K562 (cell line): ENCODE measurements around the gene TMEM138. TPM values are rescaled to one million over a fixed set of nuclear protein-coding genes. Genes with fewer than 3 reads are reported as not detected.

Experiments used
- ATAC-seq: fragments of 200-7000 bp; cut with Tn5 transposase; 3 replicates; pipeline ENCODE4 v1.9.1; 2020; ENCODE audit warnings: moderate library complexity
- BruUV-seq: library from RNA; stranded (reverse); fragments of 400-500 nt; replicated peaks from 2 replicates; lab custom pipeline; 2021; lab: Mats Ljungman, UMichigan
- CTCF ChIA-PET: fragments of 300-600 bp; formaldehyde crosslinking; extraction: SDS; loops from one replicate; lab custom pipeline; 2021; ENCODE audit warnings: low intra/inter-chr PET ratio; lab: Yijun Ruan, JAX
- POLR2A ChIA-PET: fragments of 300-600, 350-650 bp; sonication (Branson Sonifier 250); formaldehyde crosslinking; extraction: SDS; loops from one replicate; lab custom pipeline; 2021; ENCODE audit warnings: antibody characterized with exemption, inconsistent platforms; lab: Yijun Ruan, JAX
- DNase-seq, 4 experiments: peaks; one replicate each; pipeline versions ENCODE4 v3.0.0 to v3.0.0-alpha.2; 2011 to 2018; ENCODE audit warnings: low spot score in 3 of 4, mixed read lengths in 3 of 4; ENCODE audit errors: extremely low read depth in 1 of 4
- FAIRE-seq: peaks from 2 replicates; lab custom pipeline; 2011; peaks lifted over from hg19 to GRCh38; lab: Jason Lieb, UNC
- H2AFZ ChIP-seq: 2 replicates; pipeline ENCODE4 v1.6.0; 2011; ENCODE audit warnings: low read depth, low read length, control low read depth, inconsistent platforms
- H3K27ac ChIP-seq: fragments of 200-600 bp; 3 replicates; pipeline ENCODE4 v1.8.0; 2011; ENCODE audit warnings: low read depth, mild to moderate bottlenecking, control low read depth, inconsistent platforms, low read length, moderate library complexity, mixed read lengths; ENCODE audit errors: extremely low read depth
- H3K27me3 ChIP-seq, 2 experiments: fragments of 300-600 bp in 1 of 2; 2 replicates in 1 of 2; 3 replicates in 1 of 2; pipeline versions ENCODE4 v1.6.0 to v1.8.0; 2011; ENCODE audit warnings: inconsistent platforms in 2 of 2, low read length in 2 of 2, mild to moderate bottlenecking in 1 of 2, mixed read lengths in 1 of 2, moderate library complexity in 1 of 2; ENCODE audit not compliant: control insufficient read depth in 2 of 2, insufficient read depth in 2 of 2
- H3K36me3 ChIP-seq: fragments of 300-600 bp; 3 replicates; pipeline ENCODE4 v1.8.0; 2011; ENCODE audit warnings: mild to moderate bottlenecking, low read length, inconsistent platforms; ENCODE audit not compliant: control insufficient read depth, insufficient read depth
- H3K4me1 ChIP-seq, 2 experiments: fragments of 200-600 bp in 1 of 2; replicated peaks in 1 of 2; 2 replicates in 1 of 2; 3 replicates in 1 of 2; pipeline versions ENCODE4 v1.5.1 to v1.8.0; 2011; ENCODE audit warnings: inconsistent platforms in 2 of 2, low read length in 2 of 2, mild to moderate bottlenecking in 1 of 2, mixed read lengths in 1 of 2, moderate library complexity in 1 of 2; ENCODE audit not compliant: control insufficient read depth in 2 of 2, insufficient read depth in 2 of 2
- H3K4me2 ChIP-seq: 2 replicates; pipeline ENCODE4 v1.6.1; 2011; ENCODE audit warnings: low read length, control low read depth, inconsistent platforms, mixed read lengths; ENCODE audit not compliant: insufficient read depth
- H3K4me3 ChIP-seq: fragments of 200-600 bp; sonication (generic), shearing (Covaris generic); 2 replicates; pipeline ENCODE4 v1.5.1; 2016; ENCODE audit warnings: control low read depth, inconsistent platforms
- H3K79me2 ChIP-seq: fragments of 200-600 bp; 3 replicates; pipeline ENCODE4 v1.8.0; 2011; ENCODE audit warnings: low read length, inconsistent platforms; ENCODE audit not compliant: control insufficient read depth, insufficient read depth
- H3K9ac ChIP-seq, 2 experiments: 2 replicates each; pipeline versions ENCODE4 v1.6.0 to v1.6.1; 2011; ENCODE audit warnings: low read depth in 2 of 2, low read length in 2 of 2, control low read depth in 1 of 2, inconsistent platforms in 1 of 2, mild to moderate bottlenecking in 1 of 2, mixed read lengths in 1 of 2; ENCODE audit not compliant: insufficient read depth in 1 of 2
- H3K9me1 ChIP-seq: one replicate; pipeline ENCODE4 v1.6.0; 2011; ENCODE audit warnings: inconsistent platforms, mild to moderate bottlenecking, low read length, moderate library complexity; ENCODE audit not compliant: control insufficient read depth, insufficient read depth
- H3K9me3 ChIP-seq: replicated peaks from 2 replicates; pipeline ENCODE4 v1.5.1; 2011; ENCODE audit warnings: low read depth, low read length, inconsistent platforms; ENCODE audit not compliant: control insufficient read depth, insufficient read depth
- H4K20me1 ChIP-seq: replicated peaks from 2 replicates; pipeline ENCODE4 v1.6.1; 2011; ENCODE audit warnings: low read length, inconsistent platforms, mixed read lengths; ENCODE audit not compliant: control insufficient read depth, insufficient read depth
- CBFA2T3 ChIP-seq: fragments of 450-650 bp; IDR thresholded peaks from 2 replicates; pipeline ENCODE4 v1.6.1; 2017
- CBFB ChIP-seq: sonication (generic); formaldehyde crosslinking; IDR thresholded peaks from 2 replicates; pipeline ENCODE4 v1.4.0; 2020; ENCODE audit warnings: mild to moderate bottlenecking, missing genetic modification reagents
- CC2D1A ChIP-seq: fragments of 450-650 bp; IDR thresholded peaks from 2 replicates; pipeline ENCODE4 v1.6.1; 2017; ENCODE audit warnings: mild to moderate bottlenecking
- CREM ChIP-seq: IDR thresholded peaks from 2 replicates; pipeline ENCODE4 v1.6.1; 2014; ENCODE audit warnings: antibody characterized with exemption, low read depth
- EGR1 ChIP-seq: fragments of 450-650 bp; conservative IDR thresholded peaks from 2 replicates; pipeline ENCODE4 v1.6.1; 2017; ENCODE audit warnings: mild to moderate bottlenecking
- FUS ChIP-seq: fragments of 200-400 bp; formaldehyde crosslinking; optimal IDR thresholded peaks from 2 replicates; pipeline ENCODE3; 2017; ENCODE audit warnings: low read depth, low read length
- GATA2 ChIP-seq: sonication (generic); formaldehyde crosslinking; IDR thresholded peaks from 2 replicates; pipeline ENCODE4 v1.4.0; 2020; ENCODE audit warnings: mild to moderate bottlenecking, missing genetic modification reagents
- MEIS2 ChIP-seq: fragments of 450-650 bp; IDR thresholded peaks from 2 replicates; pipeline ENCODE4 v1.6.1; 2014; ENCODE audit warnings: mild to moderate bottlenecking; ENCODE audit not compliant: partially characterized antibody
- MYNN ChIP-seq, 2 experiments: sonication (generic); formaldehyde crosslinking in 1 of 2; IDR thresholded peaks; 2 replicates each; pipeline versions ENCODE4 v1.5.0 to v1.6.1; 2016 to 2020; ENCODE audit warnings: antibody characterized with exemption in 1 of 2, missing genetic modification reagents in 1 of 2
- POLR2AphosphoS2 ChIP-seq: IDR thresholded peaks from 2 replicates; pipeline ENCODE4 v1.6.1; 2012; ENCODE audit warnings: low read length, improper control_type of control experiment
- POLR2AphosphoS5 ChIP-seq: IDR thresholded peaks from 2 replicates; pipeline ENCODE4 v1.6.1; 2011; ENCODE audit warnings: mild to moderate bottlenecking, low read depth, low read length, moderate library complexity; ENCODE audit not compliant: control insufficient read depth, insufficient read depth
- TGIF2 ChIP-seq: sonication (generic); formaldehyde crosslinking; IDR thresholded peaks from 2 replicates; pipeline ENCODE4 v1.8.1; 2022; ENCODE audit warnings: mild to moderate bottlenecking, missing genetic modification reagents, moderate library complexity
- WGBS: fragments of 100-300 bp; shearing (Covaris generic); methylation state at CpG from one replicate; pipeline ENCODE4 v1.1.6; 2016; ENCODE audit warnings: low coverage, mixed read lengths; ENCODE audit not compliant: insufficient coverage; ENCODE audit errors: missing lambda C conversion rate; 5-methylcytosine and 5-hydroxymethylcytosine counted together
- in situ Hi-C: fragments of 300-500 bp; cut with MboI; formaldehyde crosslinking; loops from 4 replicates; pipeline ENCODE4 v1.15.0; 2018; ENCODE audit warnings: inconsistent platforms, mixed read lengths
- intact Hi-C: fragments of 100-400 bp; cut with micrococcal nuclease; formaldehyde crosslinking; loops from 2 replicates; pipeline ENCODE4 v1.14.2; 2022
- polyA plus RNA-seq, 8 experiments: library from polyadenylated mRNA; depleted of rRNA in 4 of 8; stranded (reverse) in 5 of 8; unstranded in 3 of 8; fragments of >200 nt; fragmentation: Nextera tagmentation in 2 of 8; fragmentation: Illumina TruSeq in 1 of 8; extraction: Ambion mirVana in 2 of 8; extraction: Trizol in 1 of 8; gene quantifications; 2 replicates each; pipeline versions ENCODE4 v1.2.1 to v1.2.3, GENCODE V29; 2011 to 2014; ENCODE audit warnings: inconsistent platforms in 1 of 8, missing spikeins in 1 of 8
- total RNA-seq, 7 experiments: library from RNA; depleted of rRNA in 6 of 7; stranded (reverse); fragments of >200 nt in 6 of 7; fragmentation: Illumina TruSeq in 2 of 7; extraction: Trizol in 2 of 7; gene quantifications; 2 replicates each; pipeline versions ENCODE4 v1.2.1 to v1.2.3, GENCODE V29; 2011 to 2021; ENCODE audit warnings: low replicate concordance in 1 of 7
- TF ChIP-seq, protein P1 (sequence below): fragments of 200-400 bp; formaldehyde crosslinking; IDR thresholded peaks from 2 replicates; pipeline ENCODE4 v1.6.1; 2017; ENCODE audit warnings: mild to moderate bottlenecking, low read depth, low read length, moderate library complexity

Gene TMEM138
- total and polyA plus RNA-seq, 9 of the 15 experiments (the other 6 are each of a cell fraction or from before 2014, with no cell fraction given): 23.2 to 168 (median 63.1) TPM

DNA sequence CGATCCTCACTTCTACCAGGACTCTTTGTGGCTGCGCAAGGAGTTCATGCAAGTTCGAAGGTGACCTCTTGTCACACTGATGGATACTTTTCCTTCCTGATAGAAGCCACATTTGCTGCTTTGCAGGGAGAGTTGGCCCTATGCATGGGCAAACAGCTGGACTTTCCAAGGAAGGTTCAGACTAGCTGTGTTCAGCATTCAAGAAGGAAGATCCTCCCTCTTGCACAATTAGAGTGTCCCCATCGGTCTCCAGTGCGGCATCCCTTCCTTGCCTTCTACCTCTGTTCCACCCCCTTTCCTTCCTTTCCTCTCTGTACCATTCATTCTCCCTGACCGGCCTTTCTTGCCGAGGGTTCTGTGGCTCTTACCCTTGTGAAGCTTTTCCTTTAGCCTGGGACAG, 6.5 kb downstream of the TMEM138 start:
- H2AFZ ChIP-seq: no peak overlapping the region
- FAIRE-seq (no peak), DNase-seq (no peak), ATAC-seq (no peak)
- in situ Hi-C loops: no loop called here
- no peaks in the 10 kb centered on the region for H4K20me1 ChIP-seq
- ChIA-PET POLR2A (interaction anchor here (0.5 to 4.7 kb wide), 7 partner anchors 8 to 1831 kb away, joined by 3 to 37 read pairs (median 4); partner anchors contain the start of genes CYB561A3 and TMEM138), CTCF (no interaction called here)
- H3K36me3 ChIP-seq: peaks cover 71% of the 10 kb centered on the region
- H3K9ac ChIP-seq: peak overlapping the region in 1 of 2 experiments; percentile 22; a peak in 1 of 4 replicates
- H3K9me1 ChIP-seq: no peaks in the 10 kb centered on the region
- TF ChIP-seq CREM (no peak), GATA2 (CRISPR knock-in tag) (no peak), TGIF2 (no peak)
- no peaks in the 10 kb centered on the region for H3K27me3 ChIP-seq
- H3K9me3 ChIP-seq: no peaks in the 10 kb centered on the region
- H3K79me2 ChIP-seq: peaks cover 24% of the 10 kb centered on the region
- no peak overlapping the region for H3K4me3 ChIP-seq
- intact Hi-C loops: no loop called here
- 97% methylated on average over 7 of the region's 7 CpGs for WGBS
- peaks cover 20 to 28% of the 10 kb centered on the region in 2 experiments; a peak in 4 of 5 replicates for H3K4me1 ChIP-seq
- H3K4me2 ChIP-seq: no peak overlapping the region
- H3K27ac ChIP-seq: peak overlapping the region; percentile 19; the same call in 1 of the 3 replicates
- no TSS peak for BruUV-seq

DNA sequence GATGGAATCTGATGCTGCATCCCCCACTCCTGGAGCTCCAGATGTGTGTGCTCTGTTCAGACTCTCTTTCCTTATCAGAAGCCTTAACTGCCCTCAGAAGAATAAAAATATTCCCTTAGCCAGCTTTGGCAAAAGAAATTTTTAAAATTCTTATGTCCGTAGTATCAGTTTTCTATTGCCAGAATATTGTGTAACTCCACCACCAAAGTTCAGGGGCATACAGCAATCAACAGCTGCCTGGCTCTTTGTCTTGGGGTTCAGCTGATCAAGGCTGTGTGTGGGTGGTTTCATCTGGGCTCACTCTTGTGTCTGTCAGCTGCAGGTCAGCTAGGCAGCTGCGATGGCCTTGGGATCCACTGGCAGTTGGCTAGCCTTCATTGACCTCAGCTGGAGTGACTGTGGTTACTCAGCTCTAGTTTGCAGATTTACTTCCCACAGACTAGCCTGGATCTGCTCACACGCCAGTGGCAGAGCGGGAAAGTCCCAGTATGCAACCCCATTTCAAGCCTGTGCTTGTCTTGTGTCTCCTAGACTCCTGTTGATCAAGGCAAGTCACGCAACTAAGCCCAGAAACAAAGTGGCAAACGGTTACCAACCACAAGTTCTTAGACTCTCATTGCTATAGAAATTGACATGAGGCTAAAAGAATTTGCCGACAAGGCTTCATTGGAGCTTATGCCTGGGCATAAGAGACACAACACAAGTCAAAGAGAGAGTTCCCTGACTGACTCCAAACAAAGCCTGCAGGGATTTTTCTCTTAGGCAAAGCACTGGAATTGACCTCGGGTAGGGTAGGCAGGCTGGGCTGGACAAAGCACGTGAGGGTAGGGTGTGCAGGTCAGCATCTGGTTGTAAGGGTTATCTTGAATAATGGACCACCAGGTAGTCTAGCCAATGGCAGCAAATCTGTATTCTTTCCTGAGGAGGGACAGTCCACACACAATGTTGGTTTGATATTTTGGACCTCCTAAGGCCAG, 7.5 kb downstream of the TMEM138 start:
- no peak overlapping the region for H2AFZ ChIP-seq
- no peak for DNase-seq
- H3K9me1 ChIP-seq: no peaks in the 10 kb centered on the region
- no peaks in the 10 kb centered on the region for H3K9me3 ChIP-seq
- peaks cover 14% of the 10 kb centered on the region for H3K79me2 ChIP-seq
- no peak overlapping the region for H3K4me3 ChIP-seq
- H3K9ac ChIP-seq: no peak overlapping the region
- H3K4me2 ChIP-seq: no peak overlapping the region
- ChIA-PET CTCF (no interaction called here), POLR2A (interaction anchor here (0.7 to 4.7 kb wide), 4 partner anchors 9 to 505 kb away, joined by 3 to 37 read pairs (median 4); partner anchors contain the start of genes CYB561A3 and TMEM138)
- no peaks in the 10 kb centered on the region for H4K20me1 ChIP-seq
- H3K4me1 ChIP-seq: peaks cover 20 to 23% of the 10 kb centered on the region in 2 experiments; a peak in 4 of 5 replicates
- H3K36me3 ChIP-seq: peaks cover 67% of the 10 kb centered on the region
- 88% methylated on average over 9 of the region's 9 CpGs for WGBS
- peak; percentile 29 for ATAC-seq
- no peaks in the 10 kb centered on the region for H3K27me3 ChIP-seq
- no peak overlapping the region for H3K27ac ChIP-seq
- intact Hi-C loops: no loop called here
- FAIRE-seq: peak; percentile 40
- no TSS peak for BruUV-seq
- in situ Hi-C loops: no loop called here
- TF ChIP-seq POLR2AphosphoS5 (0 out of 2 replicates have a peak, but pooled peaks have one; percentile 20), POLR2AphosphoS2 (peak; percentile 69; the same call in 1 of the 2 replicates), MEIS2 (no peak), MYNN (IDR thresholded peaks at IDR 0.05) (no peak), MYNN (CRISPR knock-in tag; IDR thresholded peaks at IDR 0.05) (no peak), FUS (no peak), CBFB (no peak), EGR1 (0 out of 2 replicates have a peak, but pooled peaks have one; percentile 13), CC2D1A (no peak), CBFA2T3 (peak; percentile 25; the same call in 1 of the 2 replicates)
- TF ChIP-seq, protein P1, sequence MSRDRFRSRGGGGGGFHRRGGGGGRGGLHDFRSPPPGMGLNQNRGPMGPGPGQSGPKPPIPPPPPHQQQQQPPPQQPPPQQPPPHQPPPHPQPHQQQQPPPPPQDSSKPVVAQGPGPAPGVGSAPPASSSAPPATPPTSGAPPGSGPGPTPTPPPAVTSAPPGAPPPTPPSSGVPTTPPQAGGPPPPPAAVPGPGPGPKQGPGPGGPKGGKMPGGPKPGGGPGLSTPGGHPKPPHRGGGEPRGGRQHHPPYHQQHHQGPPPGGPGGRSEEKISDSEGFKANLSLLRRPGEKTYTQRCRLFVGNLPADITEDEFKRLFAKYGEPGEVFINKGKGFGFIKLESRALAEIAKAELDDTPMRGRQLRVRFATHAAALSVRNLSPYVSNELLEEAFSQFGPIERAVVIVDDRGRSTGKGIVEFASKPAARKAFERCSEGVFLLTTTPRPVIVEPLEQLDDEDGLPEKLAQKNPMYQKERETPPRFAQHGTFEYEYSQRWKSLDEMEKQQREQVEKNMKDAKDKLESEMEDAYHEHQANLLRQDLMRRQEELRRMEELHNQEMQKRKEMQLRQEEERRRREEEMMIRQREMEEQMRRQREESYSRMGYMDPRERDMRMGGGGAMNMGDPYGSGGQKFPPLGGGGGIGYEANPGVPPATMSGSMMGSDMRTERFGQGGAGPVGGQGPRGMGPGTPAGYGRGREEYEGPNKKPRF: no peak
